GM21825 (cell line): ENCODE results near the gene PAK6.

Experiments used
- ATAC-seq: cut with Tn5 transposase; IDR thresholded peaks from one replicate; pipeline ENCODE4 v1.9.1; 2021; ENCODE audit warnings: mild to moderate bottlenecking, moderate library complexity; ENCODE audit not compliant: unreplicated experiment

Gene PAK6

DNA sequence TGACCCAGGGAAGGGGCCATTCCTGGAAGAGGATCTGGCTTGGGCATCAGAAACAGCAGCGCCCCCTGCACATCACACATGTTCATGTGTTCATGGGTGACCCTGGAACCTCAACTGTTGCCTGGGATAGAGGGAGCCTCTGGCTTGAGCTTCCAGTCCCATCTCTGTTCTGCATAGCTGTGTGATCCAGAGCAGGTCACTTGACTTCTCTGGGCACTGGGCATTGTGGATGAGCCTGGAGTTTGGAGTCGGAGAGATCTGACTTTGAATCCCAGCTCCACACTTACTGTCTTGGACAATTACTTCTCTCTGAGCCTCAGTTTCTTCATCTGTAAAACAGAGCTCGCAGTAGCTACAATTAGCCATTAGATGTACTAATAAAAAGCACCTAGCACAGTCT, 15.6 kb downstream of the PAK6 start:
- ATAC-seq = no peak

DNA sequence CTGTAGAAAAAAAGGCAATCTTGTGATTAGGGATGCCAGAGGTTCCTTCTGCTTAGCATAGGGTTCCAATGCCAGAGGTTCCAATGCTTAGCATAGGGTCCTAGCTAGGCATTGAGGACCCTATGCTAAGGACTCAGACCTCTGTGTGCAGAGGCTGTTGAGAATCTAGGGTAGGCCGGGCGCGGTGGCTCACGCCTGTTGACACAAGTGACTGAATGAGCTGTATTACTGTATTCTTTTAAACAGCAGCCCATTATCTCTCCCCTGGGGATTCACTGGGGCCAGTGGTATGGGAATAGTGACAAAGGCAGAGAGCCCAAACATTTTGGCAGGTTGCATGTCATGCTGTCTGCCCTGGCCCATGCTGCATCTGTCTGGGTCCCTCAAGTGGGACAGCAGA, 16.2 kb downstream of the PAK6 start:
- no peak for ATAC-seq

DNA sequence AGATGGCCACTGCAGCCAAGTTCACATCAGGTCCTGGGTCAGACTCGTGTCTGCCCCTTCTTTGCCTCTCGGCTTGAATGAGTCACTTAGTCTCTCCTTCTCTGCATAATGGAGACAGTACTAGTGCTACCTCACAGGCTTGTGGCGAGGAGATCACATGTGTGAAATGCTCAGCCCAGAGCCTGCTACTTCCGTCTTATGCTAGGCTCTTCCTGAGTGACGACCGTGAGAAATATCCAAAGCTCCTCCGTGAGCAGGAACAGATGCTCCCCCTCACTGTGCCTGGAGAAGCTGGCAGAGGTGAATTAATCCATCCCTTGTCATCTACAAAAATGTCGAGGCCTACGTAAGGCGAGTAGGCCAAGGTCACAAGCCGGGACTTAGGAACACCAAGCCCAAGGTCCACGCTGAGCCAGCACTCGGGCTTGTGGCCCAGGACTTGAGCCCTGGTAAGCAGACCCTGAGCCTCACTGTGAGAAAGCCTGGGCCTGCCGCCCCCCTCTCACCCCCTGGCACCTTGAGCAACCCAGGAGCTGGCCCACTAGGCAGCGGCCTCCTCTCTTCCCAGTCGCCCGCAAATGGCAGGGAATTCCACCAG, 17.9 kb downstream of the PAK6 start:
- ATAC-seq = no peak

DNA sequence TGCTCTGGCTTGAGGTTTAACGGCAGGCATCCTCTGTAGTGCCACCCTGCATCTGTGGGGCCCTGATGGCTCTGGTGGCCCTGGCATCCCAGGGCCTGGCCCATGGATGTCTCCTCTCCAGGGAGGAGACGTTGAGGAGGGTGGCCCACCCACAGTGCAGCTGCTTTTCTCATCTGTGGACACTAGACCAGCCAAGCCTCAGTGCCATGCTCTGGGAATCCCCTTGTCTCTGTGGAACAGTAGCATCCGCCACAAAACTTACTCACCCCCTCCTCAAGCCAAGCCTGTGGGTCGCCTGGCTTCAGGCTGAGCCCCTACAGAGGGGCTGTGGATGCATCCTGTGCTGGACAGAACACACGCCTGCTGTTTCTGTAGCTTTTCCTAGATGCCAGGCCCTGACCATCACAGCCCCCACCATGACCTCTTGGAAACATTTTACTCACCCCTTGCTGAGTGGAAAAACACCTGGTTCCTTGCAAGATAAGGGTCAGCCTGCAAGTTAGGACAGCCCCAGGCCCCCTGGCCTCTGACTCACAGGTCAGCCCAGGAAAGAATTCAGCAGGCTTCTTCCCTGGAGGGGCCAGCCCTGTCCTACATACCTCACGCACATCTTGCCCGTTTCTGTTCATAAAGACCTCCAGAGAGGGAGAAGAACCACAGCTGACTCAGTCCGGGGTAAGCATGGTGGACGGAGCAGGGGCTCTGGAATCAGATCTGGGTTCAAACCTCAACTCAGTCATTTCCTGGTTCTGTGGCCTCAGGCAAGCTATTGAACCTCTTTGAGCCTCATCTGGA, 19.0 kb downstream of the PAK6 start:
- no peak for ATAC-seq

DNA sequence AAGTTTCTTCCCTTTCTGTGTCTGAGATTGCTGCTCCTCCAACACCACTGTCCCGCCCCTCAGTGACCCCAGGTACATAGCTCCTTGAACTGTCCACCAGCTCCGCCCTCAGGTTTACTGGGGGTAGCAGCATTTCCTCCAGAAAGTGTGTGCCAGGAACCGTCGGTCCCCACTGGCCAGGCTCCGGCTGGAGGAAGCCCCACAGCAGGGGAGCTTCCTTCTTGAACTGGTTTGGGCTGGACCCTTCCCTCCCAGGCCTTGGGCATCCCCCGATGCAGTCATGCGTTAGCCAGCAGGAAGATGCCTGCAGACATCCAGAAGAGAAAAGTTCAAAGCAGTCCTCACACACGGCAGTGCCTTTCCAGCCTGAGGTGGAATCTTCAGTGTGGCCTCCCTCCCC, 19.7 kb downstream of the PAK6 start:
- no peak for ATAC-seq

DNA sequence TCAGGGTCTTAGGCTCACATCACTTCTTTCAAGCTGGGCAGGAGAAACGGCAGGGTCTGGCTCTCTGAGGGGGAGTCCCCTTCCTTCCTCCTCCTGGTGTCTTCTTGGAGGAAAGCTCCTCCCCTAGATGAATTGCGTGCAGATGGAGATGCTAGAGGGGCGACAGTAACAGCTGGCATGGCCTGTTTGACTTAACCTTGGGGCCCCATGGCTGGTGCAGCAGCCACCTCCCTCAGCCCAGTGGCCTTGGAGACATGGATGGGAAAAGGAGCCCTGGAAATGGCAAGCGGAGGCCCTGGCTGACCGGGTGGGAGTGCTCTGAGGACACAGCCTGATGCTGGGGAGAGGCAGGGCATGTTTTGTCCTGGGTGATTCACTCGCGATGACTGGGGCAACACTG, 20.2 kb downstream of the PAK6 start:
- no peak for ATAC-seq

DNA sequence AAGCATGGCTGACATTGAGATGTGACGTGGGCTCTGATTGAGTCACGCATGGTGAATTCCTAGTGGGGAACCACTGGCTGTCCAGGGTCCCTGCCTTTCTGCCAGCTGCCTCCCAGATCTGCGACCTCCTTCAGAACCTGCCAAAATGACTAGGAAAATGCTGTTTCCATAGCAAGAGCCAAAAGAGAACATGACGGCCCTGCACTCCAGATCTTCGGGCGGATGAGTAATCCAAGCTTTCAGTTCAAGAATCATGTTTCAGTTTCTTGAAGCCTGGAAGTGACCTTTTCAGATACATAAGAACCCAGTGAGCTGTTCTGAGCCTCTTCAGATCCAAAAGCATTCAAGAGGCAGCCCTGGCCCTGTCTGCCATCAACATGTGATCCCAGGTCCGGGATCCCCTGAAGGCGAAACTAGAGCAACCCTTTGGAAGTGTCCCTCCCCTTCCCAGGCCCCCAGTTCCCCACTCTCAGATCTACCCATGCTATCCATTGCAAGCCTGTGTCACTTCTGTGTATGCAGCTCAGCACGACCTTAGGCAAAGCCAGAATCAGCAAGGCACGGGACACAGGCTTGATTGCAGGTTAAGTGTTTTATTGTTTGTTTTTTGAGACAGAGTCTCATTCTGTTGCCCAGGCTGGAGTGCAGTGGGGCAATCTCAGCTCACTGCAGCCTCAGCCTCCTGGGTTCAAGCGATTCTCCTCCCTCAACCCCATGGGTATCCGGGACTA, 24.3 kb downstream of the PAK6 start:
- no peak for ATAC-seq

DNA sequence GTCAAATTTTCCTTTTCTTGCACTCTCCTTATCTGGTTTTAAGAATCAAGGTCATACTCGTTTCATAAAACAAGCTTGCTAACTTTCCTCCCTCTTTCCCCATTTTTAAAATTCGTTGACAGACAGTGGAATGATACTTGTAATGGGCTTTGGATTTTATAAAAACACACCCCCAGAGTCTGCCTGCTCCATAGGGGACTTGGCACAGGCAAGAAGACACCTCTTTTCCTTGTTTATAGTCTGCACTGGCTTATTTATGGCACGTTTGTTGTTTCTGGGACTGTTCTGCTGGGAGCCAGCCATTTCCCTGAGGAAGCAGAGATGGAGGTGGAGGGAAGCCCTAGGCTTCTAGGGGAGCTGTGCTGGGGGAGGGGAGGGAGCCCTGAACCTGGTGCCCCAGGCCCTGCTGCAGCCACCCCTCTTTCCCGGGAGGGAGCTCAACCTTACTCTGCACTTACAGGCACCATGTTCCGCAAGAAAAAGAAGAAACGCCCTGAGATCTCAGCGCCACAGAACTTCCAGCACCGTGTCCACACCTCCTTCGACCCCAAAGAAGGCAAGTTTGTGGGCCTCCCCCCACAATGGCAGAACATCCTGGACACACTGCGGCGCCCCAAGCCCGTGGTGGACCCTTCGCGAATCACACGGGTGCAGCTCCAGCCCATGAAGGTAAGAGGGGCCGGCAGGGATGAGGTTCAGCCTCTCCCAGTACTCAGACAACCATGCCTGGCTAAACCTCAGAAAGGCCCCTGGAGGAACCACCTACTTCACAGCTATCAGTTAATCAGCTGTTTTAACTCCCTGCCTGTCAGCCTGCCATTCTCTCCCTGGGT, 25.7 kb downstream of the PAK6 start:
- no peak for ATAC-seq

DNA sequence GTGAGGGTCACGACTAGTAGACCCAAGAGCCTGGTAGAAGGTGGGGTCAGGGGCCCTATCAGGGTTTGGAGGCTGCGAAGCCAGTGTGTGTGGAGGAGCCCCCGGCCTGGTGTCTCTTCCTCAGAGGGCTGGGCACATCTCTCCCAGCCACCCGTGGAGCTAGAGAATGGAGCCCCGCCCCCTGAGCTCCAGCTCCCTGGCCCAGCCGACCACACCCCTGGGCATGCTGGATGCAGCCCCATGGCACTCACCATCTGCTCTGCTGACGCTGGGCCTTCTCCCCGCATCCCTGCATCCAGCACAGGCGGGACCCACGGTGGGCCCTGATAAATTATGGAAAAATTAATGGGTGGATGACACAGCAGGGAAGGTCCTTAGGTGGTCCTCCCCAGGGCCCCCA, 26.5 kb downstream of the PAK6 start:
- no peak for ATAC-seq

DNA sequence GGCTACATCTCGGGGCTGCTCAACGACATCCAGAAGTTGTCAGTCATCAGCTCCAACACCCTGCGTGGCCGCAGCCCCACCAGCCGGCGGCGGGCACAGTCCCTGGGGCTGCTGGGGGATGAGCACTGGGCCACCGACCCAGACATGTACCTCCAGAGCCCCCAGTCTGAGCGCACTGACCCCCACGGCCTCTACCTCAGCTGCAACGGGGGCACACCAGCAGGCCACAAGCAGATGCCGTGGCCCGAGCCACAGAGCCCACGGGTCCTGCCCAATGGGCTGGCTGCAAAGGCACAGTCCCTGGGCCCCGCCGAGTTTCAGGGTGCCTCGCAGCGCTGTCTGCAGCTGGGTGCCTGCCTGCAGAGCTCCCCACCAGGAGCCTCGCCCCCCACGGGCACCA, 27.0 kb downstream of the PAK6 start:
- no peak for ATAC-seq

DNA sequence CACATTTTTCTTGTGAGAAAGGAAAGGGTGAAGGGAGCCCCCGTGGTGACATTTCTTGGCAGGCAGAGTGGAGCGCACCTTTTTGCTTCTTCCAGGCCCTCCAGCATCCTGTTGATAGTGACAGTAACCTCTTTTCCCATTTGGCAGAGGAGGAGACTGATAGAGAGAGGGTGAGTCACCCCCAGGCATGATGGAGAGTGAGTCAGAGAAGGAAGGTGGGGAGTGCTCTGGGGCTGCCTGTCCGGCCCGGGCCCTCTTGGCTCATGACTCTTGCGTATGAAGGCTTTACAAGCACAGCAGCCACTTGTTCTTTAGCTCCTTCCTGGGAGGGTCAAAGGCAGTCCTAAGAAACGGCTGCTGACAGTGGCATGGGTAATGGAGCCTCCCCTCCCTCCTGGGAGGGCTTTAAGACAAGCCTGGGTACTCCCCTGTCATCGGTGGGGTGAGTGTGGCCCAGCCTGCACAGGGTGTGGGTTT, 28.0 kb downstream of the PAK6 start:
- ATAC-seq = no peak

DNA sequence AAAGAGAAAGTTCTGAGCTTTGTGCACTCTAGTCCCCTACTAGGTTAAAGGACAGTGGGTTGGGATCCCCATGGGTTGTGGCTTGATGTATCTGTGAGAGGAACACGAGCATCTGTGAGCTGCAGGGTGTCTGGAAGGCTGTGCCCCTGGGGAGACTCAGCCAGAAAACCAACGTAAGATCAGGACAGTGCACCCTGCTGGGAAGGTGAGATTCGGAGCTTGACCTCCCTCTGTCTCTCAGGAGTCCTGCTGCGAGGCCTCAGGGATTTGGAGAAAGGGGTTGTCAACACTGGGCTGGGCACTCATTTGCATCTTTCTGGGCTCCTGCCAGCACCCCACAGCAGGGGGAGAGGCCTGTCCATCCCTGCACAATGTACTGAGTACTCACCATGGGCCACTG, 28.8 kb downstream of the PAK6 start:
- no peak for ATAC-seq

DNA sequence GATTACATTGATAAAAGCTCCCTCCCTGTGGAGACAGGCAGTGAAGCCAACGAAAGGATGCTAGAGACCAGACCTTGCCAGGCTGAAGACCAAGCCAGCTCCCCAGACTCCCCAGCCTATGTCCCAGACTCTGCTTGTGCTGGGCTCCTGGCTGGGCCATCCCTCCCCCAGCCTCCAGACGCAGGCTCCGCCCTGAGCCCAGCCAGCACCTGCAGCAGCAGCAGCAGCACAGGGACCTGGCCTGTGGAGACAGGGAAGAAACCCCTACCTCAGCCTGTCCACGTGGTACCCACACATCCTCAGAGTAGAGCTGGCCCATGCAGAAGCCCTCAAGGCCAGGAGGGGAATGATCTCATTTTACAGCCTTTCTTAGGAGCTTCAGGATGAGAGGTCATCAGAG, 30.7 kb downstream of the PAK6 start:
- ATAC-seq = no peak

DNA sequence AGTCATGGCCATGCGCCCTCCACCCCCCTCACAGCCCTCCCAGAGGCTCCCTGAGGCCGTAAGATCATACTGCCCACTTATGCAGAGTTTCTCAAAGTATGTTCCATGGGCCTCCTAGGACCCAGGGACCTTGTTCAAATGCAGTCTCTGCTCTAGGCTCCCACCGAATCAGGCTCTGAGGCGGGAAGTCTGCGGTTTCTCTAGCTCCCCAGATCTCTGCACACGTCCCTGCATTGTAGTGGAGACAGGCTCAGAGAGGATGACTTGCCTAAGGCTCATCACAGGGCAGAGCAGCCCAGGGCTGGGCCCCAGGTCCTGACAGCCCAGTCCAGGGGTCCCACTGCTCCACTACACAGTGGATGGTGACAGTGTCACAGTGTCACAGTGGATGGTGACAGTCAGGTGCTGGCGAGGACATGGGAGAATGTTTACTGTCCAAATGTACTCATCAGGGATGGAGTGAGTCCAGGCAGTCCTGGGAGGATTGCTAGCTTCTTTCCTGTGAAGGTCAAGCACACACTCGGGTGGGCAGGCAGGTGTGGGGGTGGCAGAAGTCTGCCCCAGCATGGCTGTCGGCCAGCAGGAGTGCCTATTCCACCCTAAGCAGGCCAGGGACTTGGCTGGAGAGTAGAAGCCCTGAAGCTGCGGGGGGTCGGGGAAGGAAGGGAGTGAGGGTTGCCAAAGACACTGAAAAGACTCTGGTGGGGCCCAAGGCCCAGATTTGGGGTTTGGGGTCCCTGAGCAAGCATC, 31.6 kb downstream of the PAK6 start:
- no peak for ATAC-seq

DNA sequence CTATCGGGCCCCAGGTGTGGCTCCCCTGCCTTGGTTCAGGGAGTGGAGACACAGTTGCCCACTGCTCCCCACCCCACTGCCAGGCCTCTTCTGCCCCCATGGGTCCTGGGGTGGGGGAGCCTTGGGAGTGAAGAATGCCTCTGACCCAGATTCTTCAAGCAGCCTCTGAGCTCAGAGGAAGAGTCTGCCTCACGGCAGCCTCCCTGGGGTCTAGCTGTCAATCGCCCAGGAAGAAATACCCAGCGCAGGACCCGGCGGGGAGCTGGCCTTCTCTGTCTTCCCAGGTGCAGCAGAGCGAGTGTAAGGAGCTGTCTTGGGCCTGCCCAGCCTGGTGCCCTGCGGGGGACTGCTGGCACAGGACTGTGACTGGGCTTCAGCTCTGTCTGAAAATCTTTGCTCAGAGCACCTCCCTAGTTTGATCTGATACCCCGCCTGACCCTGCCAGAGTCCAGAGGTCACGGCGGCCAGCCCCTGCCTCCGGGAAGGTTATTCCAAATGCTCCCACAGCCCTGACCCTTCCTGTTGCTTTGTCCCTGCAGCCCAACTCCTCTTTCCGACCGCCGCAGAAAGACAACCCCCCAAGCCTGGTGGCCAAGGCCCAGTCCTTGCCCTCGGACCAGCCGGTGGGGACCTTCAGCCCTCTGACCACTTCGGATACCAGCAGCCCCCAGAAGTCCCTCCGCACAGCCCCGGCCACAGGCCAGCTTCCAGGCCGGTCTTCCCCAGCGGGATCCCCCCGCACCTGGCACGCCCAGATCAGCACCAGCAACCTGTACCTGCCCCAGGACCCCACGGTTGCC, 33.0 kb downstream of the PAK6 start:
- no peak for ATAC-seq

DNA sequence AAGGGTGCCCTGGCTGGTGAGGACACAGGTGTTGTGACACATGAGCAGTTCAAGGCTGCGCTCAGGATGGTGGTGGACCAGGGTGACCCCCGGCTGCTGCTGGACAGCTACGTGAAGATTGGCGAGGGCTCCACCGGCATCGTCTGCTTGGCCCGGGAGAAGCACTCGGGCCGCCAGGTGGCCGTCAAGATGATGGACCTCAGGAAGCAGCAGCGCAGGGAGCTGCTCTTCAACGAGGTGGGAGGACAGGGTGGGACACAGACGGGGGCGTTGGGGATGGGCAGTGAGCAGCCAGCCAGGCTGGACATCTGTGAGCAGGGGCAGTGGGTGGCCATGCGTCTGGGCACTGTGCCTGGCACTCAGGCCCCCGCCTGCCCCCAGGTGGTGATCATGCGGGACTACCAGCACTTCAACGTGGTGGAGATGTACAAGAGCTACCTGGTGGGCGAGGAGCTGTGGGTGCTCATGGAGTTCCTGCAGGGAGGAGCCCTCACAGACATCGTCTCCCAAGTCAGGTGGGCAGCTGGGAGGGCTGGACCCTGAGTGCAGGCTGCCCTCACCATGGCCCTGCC, 33.7 kb downstream of the PAK6 start:
- no peak for ATAC-seq

DNA sequence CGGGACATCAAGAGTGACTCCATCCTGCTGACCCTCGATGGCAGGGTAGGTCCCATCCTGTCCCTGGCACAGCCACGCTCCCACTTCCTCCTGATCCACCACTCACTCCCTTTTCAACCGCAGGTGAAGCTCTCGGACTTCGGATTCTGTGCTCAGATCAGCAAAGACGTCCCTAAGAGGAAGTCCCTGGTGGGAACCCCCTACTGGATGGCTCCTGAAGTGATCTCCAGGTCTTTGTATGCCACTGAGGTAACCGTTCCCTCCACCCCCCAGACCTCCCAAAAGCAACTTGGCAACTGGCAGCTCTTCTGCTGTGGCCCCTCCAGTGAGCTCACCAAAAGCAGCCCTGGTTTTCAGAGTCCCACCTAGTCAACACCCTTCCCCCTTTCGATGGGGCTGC, 34.6 kb downstream of the PAK6 start:
- ATAC-seq = no peak

DNA sequence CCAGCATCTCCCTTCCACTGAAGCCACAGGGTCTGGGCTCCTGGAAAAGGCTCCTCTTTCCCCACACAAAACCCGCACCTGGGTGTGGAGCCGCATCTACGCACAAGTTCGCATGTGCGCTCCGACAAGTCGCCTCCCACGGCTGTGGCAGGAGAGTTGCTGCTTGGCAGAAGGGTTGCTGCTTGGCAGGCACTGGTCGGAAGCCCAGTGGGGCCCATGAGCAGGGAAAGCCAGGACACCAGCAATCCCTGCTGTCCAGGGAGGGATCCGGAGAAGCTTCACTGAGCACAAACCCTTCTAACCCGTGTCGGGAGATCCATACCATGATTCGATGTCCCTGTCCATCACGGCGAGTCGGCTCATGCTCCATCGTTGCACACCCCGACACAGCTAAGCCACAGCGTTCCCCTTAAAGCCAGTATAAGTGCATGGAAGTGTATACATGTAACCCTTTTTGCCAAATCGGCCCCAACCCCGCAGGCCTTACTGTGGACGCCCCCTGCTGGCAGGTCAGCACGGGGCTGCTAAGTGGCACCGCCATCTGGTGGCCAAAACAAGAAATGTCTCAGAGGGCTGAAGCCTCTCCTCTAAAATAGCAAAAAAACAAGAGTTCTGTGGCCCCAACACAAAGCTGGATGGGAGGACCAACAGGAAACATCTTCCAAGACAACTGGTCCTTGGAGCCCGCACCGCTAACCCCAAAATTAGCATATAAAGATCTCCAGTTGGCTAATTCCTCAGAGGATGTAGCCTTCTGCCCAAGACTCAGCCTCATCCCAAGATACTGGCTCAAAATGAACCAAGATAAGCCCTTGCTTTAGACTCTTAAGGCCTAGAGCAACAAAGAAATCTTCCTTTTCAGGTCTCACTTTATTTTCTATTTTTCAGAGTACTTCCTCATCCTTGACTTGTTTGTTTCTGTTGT, 35.7 kb downstream of the PAK6 start:
- ATAC-seq = no peak
